NCI-H128 (cell line): ENCODE data around the gene GRK4.
"Not testable (repeated sequence)": the region's sequence is repeated elsewhere in the genome, so short reads cannot be mapped to it uniquely, and the experiment has no call there.

ENCODE experiments used
- DNase-seq: peaks from one replicate; lab custom pipeline; 2025; ENCODE audit not compliant: unreplicated experiment; lab: John Stamatoyannopoulos, UW

The GRK4 gene

DNA sequence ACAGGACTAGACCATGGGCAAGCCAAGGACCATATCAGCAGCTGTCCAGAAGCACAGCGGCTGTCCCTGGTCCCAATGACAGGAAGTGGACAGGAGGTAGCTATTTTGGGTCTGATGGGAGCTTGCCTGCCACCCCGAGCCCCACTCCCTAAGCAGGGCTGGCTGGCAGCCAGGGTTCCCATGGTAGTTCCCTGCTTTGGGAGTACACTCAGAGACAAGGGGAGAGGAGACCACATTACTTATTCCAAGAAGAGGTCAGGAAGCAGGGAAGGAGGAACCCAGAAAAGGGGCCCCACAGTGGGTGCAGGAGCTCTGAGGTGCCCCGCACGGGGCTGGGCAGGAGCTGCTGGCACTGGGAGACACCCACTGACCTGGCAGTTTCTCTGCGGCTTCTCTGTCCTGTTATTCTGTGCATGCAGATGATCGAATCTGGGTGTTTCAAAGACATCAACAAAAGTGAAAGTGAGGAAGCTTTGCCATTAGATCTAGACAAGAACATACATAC, 74.6 kb downstream of the GRK4 start:
- no peak for DNase-seq

DNA sequence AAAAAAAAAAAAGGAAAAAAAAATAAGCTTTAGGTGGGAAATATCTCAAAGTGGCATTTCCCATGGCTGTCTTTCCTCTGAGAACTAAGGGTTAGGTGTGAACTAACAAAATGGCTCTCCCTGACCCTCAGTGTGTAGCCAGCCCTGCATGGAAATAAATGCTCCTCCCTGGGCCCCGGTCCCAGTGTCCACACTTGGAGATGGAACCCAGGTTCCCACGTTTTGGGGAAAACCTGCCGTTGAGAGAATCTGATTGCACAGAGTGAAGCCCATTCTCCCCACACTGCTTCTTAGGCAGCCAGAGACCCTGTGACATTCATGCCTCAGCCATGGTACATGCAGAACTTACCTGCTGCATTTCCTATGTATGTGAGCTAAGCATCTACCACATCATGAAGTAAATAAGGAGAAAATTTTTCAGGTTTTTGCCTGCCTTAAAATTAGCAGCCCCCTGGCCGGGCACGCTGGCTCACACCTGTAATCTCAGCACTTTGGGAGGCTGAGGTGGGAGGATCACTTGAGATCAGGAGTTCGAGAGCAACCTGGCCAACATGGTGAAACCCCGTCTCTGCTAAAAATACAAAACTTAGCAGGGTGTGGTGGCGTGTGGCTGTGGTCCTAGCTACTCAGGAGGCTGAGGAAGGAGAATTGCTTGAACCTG, 76.5 kb downstream of the GRK4 start:
- DNase-seq: no peak

GRCh38 chr4:3040452-3041191, 77.3 kb downstream of the GRK4 start:
- no peak for DNase-seq

GRCh38 chr4:3041192-3042142, 78.1 kb downstream of the GRK4 start:
- DNase-seq: no peak

DNA sequence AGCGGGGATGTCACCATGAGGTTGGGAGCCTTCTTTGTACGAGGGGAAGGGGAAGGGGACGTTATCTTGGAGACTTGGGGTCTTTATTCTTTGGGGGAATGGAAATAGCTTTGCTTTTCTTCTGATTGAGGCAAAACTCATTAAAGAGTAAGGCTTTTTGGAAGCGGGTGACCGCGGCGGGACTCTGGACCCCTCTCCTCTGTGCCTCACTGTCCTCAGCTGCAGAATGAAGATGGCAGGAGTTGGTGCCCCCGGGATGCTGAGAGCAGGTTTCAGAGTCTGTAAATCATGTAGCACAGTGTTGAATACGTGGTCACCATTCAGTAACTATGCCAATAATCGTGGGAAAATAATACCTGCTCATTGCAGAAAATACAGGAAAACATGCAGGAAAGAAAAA, 78.9 kb downstream of the GRK4 start:
- DNase-seq: no peak

DNA sequence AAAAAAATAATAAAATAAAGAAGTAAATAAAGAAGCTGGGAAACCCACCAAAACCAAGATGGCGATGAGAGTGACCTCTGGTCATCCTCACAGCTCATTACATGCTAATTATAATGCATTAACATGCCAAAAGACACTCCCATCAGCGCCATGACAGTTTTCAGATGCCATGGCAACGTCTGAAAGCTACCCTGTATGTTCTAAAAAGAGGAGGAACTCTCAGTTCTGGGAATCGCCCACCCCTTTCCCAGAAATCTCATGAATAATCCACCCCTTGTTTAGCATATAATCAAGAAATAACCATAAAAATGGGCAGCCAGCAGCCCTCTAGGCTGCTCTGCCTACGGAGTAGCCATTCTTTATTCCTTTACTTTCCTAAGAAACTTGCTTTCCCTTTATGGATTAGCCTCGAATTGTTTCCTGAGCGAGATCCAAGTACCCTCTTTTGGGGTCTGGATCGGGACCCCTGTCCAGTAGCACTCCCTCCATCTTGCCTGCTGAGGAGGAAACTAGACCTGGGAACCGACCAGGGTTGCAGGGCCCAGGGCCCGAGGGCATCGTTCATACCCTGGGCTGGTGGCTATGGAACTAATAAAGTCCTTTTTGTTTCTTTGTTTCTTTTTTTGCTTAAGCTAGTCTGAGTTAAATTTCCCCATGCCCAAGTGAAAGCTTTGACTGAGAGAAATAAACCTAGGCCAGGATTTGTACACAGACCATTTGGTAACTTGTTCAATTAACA, 80.1 kb downstream of the GRK4 start:
- DNase-seq: no peak

GRCh38 chr4:3044870-3045819, 81.8 kb downstream of the GRK4 start:
- DNase-seq: no peak

DNA sequence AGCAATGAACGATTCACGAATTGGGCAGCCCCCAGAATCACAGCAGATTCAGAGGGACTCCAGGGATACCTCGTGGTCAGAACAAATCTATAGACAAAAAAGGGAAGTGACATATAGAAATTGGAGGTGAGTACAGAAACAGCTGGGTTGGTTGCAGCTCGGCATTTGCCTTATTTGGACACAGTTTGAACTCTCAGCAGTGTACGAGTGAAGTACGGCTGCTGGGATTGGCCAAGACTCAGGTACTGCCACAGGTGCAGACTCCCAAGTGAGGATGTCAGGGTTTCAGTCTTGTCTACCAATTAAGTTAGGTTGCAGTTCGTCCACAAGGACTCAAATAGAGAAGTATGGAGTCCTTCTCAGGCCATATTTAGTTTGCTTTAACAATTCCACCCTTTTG, 82.8 kb downstream of the GRK4 start:
- DNase-seq: no peak

DNA sequence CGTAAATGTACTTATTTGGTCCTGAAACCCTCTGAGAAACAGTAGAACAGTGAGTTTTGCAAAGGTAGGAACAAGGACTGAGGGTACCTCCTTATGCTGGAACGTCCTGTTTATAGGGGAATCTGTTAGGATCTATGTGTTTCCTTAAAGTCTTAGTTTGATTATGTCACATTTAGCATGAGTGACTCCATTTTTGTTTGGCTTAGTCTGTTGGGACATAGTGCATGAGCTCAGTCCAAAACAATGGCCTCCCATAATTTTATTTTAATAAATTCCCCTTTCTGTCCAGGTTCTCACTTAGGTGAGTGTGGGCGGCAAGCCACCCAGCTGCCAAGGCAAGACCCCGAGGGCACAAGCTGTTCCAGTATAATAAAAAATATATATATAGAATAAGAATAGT, 83.3 kb downstream of the GRK4 start:
- DNase-seq: no peak

DNA sequence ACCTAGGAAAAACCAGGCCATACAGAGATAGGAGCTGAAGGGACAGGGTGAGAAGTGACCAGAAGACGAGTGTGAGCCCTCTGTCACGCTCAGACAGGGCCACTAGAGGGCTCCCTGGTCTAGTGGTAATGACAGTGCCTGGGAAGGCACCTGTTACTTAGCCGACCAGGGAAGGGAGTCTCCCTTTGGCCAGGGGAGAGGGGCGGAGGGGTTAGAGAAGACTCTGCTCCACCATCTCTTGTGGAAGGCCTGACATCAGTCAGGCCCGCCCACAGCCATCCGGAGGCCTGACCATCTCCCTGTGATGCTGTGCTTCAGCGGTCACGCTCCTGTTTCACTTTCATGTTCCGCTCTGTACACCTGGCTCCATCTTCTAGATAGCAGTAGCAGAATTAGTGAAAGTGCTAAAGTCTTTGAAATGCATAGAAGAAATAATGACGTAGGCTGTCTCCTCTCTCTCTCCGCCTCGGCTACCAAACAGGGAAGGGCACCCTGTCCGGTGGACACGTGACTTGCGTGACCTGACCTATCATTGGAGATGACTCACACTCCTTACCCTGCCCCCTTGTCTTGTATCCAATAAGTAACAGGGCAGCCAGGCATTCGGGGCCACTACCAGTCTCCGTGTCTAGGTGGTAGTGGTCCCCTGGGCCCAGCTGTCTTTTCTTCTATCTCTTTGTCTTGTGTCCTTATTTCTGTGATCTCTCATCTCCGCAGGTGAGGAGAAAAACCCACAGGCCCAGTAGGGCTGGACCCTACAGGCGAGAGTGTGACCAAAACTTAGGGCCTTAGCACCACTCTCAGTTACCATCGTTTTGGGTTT, 84.3 kb downstream of the GRK4 start:
- peak; percentile 46 for DNase-seq

- not testable (repeated sequence) for DNase-seq
Measured at GRCh38 chr4:3051141-3051897, 87.9 kb downstream of the GRK4 start.

DNA sequence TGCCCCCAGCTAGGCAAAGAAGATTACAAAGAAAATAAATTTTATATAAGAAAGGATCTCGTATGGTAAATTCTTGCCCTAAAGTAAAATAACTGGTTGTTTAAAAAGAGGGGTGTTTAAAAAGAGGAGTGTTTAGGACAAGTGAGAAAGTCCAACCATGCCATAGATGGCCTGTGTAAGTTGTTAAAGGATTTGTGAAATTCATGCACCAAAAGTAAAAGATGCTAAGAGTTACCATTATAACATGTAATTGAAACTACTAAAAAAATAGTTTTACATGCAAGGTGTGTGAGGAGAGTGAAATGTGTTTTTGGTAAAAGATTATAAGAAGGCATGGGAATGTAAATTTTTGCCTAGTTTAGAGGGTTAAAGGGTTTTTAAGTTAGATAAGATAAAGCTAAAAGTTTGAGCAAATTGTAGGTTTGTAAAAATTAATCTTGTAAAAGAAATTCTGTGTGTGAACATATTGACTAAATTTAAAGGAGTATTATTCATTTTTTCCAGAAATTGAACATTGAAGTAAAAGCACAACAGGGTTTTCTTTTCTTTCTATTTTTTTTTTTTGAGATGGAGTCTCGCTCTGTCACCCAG, 90.9 kb downstream of the GRK4 start:
- no peak for DNase-seq

DNA sequence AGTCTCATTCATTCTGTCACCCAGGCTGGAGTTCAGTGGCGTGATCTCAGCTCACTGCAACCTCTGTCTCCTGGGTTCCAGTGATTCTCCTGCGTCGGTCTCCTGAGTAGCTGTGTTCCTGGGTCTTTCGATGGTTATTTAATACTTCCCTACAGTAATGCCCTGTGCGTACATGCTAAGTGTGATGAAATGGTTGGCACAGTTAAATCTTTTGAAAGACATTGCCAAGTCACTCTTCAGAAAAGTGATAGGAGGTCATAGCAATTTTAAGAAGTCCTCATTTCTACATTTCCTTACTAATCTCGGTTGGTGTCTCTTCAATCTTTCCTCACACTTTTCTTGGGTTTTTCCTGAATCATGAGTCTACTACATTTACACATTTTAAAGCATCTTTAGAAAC, 96.6 kb downstream of the GRK4 start:
- no peak for DNase-seq

- no peak for DNase-seq
Measured at GRCh38 chr4:3060946-3061345, 97.6 kb downstream of the GRK4 start.

DNA sequence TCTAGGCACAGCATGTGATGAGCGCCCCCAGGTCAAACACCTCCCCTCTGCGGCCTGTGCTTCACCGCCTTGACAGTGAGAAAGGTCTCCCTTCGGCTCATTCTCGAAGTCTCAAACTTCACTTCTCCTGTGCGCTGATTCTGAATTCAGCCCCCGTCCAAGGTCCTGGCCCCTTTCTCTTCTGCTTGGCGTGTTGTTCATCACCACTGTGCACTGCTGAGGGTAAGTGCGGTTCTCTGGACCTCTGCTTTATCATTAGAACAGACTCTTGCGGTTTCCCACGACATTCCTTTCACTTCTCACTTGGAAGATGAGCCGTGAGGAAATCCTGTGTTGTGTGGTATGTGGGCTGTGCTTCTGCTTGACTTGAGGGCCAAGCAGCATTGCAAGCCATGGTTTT, 99.1 kb downstream of the GRK4 start:
- no peak for DNase-seq

GRCh38 chr4:3065551-3065950, 102.2 kb downstream of the GRK4 start:
- DNase-seq: no peak

GRCh38 chr4:3066836-3067400, 103.5 kb downstream of the GRK4 start:
- DNase-seq: no peak
